ENCODE measurements around the gene EFHC1.

GRCh38 chr6:52527436-52527835, 107.3 kb downstream of the EFHC1 start:
- no peak for TF ChIP-seq ZFX (IDR thresholded peaks at IDR 0.05)
- no peak for TF ChIP-seq CTCF (conservative IDR thresholded peaks at IDR 0.05)
